Putamen (tissue), 1 donor: ENCODE measurements around the gene PIP5K1C.

Experiments used
- DNase-seq: peaks from one replicate; pipeline ENCODE4 v3.0.0-alpha.2; 2016; ENCODE audit warnings: low spot score

Gene PIP5K1C

GRCh38 chr19:3700242-3701032 is at the start of gene PIP5K1C:
Gene PIP5K1C, minus strand, starts transcription at chr19:3700468. Its CDS starts 78 bp downstream, at chr19:3700390.
- DNase-seq: peak; percentile 86

DNA sequence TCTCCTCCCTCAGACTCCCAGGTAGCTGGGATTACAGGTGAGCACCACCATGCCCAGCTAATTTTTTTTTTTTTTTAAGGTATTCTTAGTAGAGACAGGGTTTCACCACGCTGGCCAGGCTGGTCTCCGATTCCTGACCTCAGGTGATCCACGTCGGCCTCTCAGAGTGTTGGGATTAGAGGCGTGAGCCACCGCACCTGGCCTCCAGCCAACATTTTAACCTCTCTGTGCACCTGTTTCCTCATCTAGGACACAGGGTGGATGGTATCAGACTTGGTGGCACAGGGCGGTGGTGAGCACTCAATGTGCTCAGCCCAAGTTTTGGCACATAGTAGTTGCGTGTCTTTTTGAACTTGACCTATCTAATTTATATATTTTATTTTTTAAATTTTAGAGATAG is 48.7 kb upstream of the PIP5K1C start:
- no peak for DNase-seq

DNA sequence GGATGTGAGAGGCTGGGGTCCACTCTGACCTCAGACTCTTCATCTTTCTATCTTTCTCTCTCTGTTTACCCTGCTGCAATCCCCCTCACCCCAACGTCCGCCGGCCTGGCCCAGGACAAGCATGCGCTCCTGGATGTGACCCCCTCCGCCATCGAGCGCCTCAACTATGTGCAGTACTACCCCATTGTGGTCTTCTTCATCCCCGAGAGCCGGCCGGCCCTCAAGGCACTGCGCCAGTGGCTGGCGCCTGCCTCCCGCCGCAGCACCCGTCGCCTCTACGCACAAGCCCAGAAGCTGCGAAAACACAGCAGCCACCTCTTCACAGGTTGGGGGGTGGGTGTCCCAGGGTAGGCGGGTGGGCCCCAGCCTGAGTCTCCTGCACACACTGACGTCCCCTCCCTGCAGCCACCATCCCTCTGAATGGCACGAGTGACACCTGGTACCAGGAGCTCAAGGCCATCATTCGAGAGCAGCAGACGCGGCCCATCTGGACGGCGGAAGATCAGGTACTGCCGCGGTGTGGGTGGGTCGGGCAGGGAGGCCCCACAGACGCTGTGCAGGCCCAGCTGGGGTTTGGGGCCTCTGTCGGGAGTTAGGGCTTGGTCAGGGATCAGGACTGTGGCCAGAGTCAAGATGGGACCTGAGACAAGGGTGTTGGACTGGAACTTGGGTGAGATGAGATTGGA is 46.2 kb upstream of the PIP5K1C start:
- no peak for DNase-seq

DNA sequence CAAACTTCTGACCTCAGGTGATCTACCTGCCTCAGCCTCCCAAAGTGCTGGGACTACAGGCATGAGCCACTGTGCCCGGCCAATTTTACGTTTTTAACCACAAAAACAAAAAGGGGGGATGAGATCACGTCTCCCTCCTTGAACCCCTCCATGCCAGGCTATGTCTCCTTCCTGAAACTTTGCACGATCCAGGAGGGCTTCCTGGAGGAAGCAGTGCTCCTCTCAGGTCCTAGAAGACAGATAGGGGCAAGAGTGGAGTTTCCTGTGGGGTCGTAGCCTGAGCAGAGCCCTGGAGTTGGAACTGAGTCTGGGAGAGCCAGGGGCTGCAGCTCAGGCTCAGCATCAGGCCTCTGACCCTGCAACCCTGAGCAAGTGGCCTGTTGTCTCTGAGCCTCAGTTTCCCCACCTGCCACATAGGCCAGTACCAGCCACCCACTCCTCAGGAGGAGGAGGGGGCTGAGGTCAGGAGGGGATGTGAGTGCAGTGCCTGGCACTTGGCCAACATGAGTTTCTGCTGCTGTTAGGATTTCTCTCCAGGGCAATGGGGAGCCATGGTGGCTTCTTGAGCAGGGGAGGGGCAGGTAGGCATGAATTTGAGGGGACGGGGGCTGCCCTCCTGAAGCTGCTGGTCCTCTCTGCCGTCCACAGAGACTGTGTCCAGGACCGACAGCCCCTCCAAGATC is 45.2 kb upstream of the PIP5K1C start:
- DNase-seq: no peak

GRCh38 chr19:3743486-3743885 is 43.2 kb upstream of the PIP5K1C start:
- DNase-seq: no peak

- no peak for DNase-seq
Measured at GRCh38 chr19:3740431-3740830, 40.2 kb upstream of the PIP5K1C start.

DNA sequence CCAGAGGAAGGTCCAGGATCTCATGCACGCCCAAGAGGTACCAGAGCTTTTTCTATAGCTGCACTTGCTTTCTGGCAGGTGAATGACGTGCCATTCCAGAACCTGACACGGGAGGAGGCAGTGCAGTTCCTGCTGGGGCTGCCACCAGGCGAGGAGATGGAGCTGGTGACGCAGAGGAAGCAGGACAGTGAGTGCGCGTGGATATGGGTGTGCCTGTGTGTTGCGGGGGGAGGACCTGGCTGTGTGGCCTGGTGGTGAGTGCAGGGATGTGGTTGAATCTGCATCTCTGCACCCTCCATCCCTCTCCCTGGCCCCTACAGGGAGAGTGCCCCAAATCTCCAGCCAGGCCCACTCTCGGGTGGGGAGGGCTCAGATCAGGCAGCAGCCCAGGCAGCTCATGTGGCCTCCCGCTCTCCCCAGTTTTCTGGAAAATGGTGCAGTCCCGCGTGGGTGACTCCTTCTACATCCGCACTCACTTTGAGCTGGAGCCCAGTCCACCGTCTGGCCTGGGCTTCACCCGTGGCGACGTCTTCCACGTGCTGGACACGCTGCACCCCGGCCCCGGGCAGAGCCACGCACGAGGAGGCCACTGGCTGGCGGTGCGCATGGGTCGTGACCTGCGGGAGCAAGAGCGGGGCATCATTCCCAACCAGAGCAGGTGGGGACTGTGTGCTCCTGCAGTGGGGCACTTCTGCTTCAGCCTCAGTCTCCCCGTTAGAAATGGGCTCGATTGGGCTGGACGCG is 38.4 kb upstream of the PIP5K1C start:
- no peak for DNase-seq

GRCh38 chr19:3737487-3738205 is 37.4 kb upstream of the PIP5K1C start:
- no peak for DNase-seq

DNA sequence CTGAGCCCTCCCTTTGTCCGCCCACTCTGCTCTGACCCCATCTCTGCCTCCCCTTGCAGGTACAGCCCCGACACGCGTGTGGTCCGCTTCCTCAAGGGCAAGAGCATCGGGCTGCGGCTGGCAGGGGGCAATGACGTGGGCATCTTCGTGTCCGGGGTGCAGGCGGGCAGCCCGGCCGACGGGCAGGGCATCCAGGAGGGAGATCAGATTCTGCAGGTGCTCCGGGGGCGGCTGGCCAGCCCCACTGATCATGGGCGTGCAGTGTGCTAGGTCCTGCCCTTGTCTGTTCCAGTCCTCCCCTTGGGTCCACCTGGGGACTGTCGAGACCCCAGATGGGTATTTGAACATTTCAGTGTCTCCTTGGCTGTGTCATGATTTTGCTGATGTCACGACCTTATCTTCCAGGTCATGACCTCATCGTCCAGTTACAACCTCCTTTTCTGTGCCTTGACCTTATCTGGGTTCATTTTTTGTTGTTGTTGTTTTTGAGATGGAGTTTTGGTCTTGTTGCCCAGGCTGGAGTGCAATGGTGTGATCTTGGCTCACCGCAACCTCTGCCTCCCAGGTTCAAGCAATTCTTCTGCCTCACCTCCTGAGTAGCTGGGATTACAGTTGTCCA is 35.9 kb upstream of the PIP5K1C start:
- no peak for DNase-seq

DNA sequence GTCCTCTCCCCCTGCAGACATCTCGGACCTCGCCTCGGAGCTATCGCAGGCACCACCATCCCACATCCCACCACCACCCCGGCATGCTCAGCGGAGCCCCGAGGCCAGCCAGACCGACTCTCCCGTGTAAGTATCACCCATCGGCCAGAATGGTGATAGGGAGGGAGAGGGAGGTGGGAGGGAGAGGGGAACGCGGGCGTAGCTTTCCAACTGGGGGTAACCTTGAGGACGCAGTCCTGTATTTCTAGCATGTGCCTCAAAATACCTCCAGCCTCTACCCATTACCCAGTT is 34.0 kb upstream of the PIP5K1C start:
- no peak for DNase-seq

GRCh38 chr19:3733549-3734309 is 33.5 kb upstream of the PIP5K1C start:
- no peak for DNase-seq

DNA sequence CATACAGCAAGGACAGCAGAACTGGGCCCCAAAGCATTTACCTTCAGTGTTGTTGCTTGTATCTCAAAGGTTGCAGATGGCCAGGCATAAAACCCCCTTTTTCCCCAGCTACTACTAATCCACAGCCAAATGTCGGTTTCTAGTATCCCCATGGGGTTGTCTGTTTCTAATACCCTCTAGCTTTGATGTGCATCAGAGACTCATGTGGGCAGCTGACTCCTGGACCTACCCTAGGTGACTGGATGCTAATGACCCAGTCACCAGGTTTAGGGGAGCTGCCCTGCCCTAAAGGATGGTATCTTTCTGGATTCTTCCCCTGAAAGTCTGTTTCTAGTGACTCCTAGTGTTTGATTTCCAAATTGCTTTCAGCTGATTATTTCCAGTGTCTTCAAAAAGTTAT is 31.8 kb upstream of the PIP5K1C start:
- no peak for DNase-seq

DNA sequence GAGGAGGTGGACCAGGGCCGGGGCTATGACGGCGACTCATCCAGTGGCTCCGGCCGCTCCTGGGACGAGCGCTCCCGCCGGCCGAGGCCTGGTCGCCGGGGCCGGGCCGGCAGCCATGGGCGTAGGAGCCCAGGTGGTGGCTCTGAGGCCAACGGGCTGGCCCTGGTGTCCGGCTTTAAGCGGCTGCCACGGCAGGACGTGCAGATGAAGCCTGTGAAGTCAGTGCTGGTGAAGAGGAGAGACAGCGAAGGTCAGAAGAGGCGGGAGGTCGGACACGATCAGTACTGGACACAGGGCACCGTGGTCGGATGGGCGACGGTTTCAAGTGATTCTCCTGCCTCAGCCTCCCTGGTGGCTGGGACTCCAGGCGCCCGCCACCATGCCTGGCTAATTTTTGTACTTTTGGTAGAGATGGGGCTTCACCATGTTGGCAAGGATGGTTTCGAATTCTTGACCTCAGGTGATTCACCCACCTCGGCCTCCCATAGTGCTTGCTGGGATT is 30.2 kb upstream of the PIP5K1C start:
- DNase-seq: no peak

DNA sequence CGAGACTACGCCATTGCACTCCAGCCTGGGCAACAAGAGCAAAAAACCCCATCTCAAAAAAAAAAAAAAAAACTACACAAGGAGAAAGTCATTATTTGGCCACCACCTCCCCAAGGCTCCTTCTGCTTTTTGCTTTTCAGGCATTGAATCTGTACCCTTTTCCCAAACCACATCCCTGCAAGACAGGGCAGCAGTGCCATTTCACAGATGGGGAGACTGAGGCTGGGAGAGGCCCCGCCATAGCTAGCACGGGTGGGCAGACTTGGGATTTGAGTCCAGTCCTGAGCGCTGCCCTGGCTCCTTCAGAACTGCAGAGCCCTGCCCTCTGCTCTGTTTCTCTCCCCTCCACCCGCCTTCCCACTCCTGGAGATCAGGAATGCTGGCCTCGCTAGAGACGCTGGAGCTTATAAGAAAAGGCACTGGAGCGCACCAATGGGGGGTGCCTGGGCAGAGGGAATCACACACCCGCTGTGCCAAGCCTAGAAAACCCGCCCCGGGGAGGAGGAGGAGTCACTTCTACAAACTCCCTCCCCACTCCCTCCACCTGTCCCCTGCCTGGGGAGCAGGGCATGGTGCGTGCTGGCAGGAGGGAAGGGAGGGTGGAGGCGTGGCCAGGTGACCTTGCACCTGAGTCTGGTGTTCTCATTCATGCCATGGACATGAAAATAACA is 25.5 kb upstream of the PIP5K1C start:
- no peak for DNase-seq

GRCh38 chr19:3725121-3725520 is 24.9 kb upstream of the PIP5K1C start:
- DNase-seq: no peak

DNA sequence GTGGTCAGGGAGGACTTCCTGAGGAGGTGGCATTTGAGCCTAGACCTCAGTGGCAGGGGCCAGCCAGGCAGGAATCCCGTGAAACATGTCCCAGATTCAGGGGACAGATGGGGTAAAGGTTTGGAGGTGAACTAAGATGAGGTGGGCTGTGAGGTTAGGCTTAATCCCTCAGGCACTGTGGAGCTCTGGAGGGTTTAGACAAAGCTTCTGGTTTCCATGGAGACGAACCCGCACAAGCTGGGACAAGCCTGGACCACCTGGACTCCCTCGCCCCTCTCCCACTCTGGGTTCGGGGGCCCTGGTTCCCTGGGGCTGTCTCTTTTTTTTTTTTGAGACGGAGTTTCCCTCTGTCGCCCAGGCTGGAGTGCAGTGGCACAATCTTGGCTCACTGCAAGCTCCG is 23.6 kb upstream of the PIP5K1C start:
- no peak for DNase-seq

DNA sequence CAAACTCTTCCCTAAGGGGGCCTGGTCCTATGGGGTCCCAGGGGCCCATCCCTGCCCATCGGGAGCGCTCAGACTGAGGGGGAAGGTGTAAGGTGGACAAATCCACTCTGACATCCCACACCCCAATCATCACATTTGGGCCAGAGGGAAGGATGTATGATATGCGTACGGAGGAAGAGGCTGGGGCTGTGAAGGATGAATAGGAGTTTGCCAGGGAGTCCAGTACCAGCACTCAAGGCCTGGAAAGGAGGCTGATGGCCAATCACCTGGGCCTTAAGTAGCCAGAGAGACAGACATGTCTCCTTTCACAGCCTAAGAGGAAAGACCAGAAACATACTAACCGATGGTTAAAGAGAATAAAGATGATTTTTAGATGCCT is 22.8 kb upstream of the PIP5K1C start:
- no peak for DNase-seq

- no peak for DNase-seq
Measured at GRCh38 chr19:3722443-3723109, 22.3 kb upstream of the PIP5K1C start.

GRCh38 chr19:3721887-3722442 is 21.7 kb upstream of the PIP5K1C start:
- no peak for DNase-seq
